HEK293T (cell line): ENCODE measurements around the gene GPRIN3.

Source experiments
- ARNT ChIP-seq: fragments of 450-650 bp; IDR thresholded peaks from 2 replicates; pipeline ENCODE4 v1.6.1; 2017; ENCODE audit warnings: mild to moderate bottlenecking
- BHLHE40 ChIP-seq: fragments of 450-650 bp; IDR thresholded peaks from 2 replicates; pipeline ENCODE4 v1.6.1; 2016; ENCODE audit warnings: mild to moderate bottlenecking, moderate library complexity, borderline replicate concordance
- CTBP1 ChIP-seq: fragments of 450-650 bp; IDR thresholded peaks from 2 replicates; pipeline ENCODE4 v1.6.1; 2016; ENCODE audit warnings: borderline replicate concordance
- ELF4 ChIP-seq: fragments of 450-650 bp; IDR thresholded peaks from 2 replicates; pipeline ENCODE4 v1.6.1; 2017; ENCODE audit warnings: antibody characterized with exemption
- FOXA1 ChIP-seq: fragments of 450-650 bp; IDR thresholded peaks from 2 replicates; pipeline ENCODE4 v1.6.1; 2016; ENCODE audit warnings: mild to moderate bottlenecking
- FOXK2 ChIP-seq: fragments of 450-650 bp; IDR thresholded peaks from 2 replicates; pipeline ENCODE4 v1.6.1; 2016; ENCODE audit warnings: mild to moderate bottlenecking
- FOXM1 ChIP-seq: fragments of 450-650 bp; IDR thresholded peaks from 2 replicates; pipeline ENCODE4 v1.6.1; 2017; ENCODE audit warnings: mild to moderate bottlenecking, borderline replicate concordance
- L3MBTL2 ChIP-seq: fragments of 450-650 bp; conservative IDR thresholded peaks from 2 replicates; pipeline ENCODE4 v1.6.1; 2016; ENCODE audit warnings: mild to moderate bottlenecking
- SP1 ChIP-seq: fragments of 450-650 bp; IDR thresholded peaks from 2 replicates; pipeline ENCODE4 v1.6.1; 2017
- SUZ12 ChIP-seq: fragments of 450-650 bp; IDR thresholded peaks from 2 replicates; pipeline ENCODE4 v1.6.1; 2016; ENCODE audit warnings: mild to moderate bottlenecking
- TARDBP ChIP-seq: fragments of 450-650 bp; IDR thresholded peaks from 2 replicates; pipeline ENCODE4 v1.6.1; 2016
- ZNF384 ChIP-seq: fragments of 450-650 bp; IDR thresholded peaks from 2 replicates; pipeline ENCODE4 v1.6.1; 2016
- TF ChIP-seq, protein P1 (sequence below): fragments of 450-650 bp; IDR thresholded peaks from 2 replicates; pipeline ENCODE4 v1.6.1; 2016

DNA sequence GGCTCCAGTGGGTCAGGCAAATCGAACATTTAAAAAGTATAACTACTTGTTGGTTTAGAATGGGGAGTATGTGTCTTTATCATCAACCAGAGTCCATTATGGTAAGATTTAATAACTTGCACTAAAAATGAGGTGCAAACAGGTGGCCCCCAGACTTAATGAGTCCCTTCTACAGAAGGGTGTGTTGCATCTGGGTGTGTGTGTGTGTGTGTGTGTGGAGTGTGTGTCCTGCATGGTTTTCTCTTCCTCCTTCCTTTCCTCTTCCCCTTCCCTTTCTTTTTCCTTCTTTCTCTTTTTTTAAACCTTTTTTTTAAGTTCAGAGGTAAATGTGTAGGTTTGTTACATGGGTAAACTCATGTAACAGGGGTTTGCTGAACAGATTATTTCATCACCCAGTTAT, 53.7 kb downstream of the GPRIN3 start:
- TF ChIP-seq SP1: no peak
- no peak for TF ChIP-seq FOXK2
- TF ChIP-seq, protein P1, sequence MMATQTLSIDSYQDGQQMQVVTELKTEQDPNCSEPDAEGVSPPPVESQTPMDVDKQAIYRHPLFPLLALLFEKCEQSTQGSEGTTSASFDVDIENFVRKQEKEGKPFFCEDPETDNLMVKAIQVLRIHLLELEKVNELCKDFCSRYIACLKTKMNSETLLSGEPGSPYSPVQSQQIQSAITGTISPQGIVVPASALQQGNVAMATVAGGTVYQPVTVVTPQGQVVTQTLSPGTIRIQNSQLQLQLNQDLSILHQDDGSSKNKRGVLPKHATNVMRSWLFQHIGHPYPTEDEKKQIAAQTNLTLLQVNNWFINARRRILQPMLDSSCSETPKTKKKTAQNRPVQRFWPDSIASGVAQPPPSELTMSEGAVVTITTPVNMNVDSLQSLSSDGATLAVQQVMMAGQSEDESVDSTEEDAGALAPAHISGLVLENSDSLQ: no peak
- no peak for TF ChIP-seq CTBP1
- TF ChIP-seq FOXM1: no peak
- no peak for TF ChIP-seq L3MBTL2
- TF ChIP-seq ZNF384: no peak
- no peak for TF ChIP-seq ELF4
- no peak for TF ChIP-seq SUZ12
- TF ChIP-seq ARNT: no peak
- TF ChIP-seq BHLHE40: no peak
- no peak for TF ChIP-seq FOXA1
- no peak for TF ChIP-seq TARDBP
